HL-60 (cell line): Measurements from ENCODE around the gene MYOZ1.

Source experiments
- CTCF ChIP-seq: IDR thresholded peaks from one replicate; pipeline ENCODE4 v1.5.1; 2011; ENCODE audit warnings: low read length, control low read depth, inconsistent platforms; ENCODE audit not compliant: insufficient read depth
- REST ChIP-seq: IDR thresholded peaks from 2 replicates; pipeline ENCODE4 v1.6.1; 2012; ENCODE audit warnings: low read depth; ENCODE audit not compliant: insufficient replicate concordance

GRCh38 chr10:73641328-73642060 lies at the start of gene MYOZ1:
- no peak for TF ChIP-seq CTCF
- no peak for TF ChIP-seq REST
